Measurements from ENCODE around the gene XNDC1N. TPM values are rescaled to one million over a fixed set of nuclear protein-coding genes. Genes with fewer than 3 reads are reported as not detected.
A peak's percentile ranks its signal among the peaks of the same experiment; 100 is the strongest.

The XNDC1N gene, protein sequence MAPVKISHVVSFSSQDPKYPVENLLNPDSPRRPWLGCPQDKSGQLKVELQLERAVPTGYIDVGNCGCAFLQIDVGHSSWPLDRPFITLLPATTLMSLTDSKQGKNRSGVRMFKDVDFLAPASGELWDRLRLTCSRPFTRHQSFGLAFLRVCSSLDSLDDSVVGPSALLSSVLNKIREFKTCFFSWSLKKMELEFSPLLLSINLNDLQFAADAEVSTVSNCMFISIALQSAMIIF
- 2.7 TPM for total RNA-seq
- long read RNA-seq, partial matches to known transcripts: 0 of 3 reads
- long read RNA-seq, other reads (novel, unspliced or antisense): 3 of 3 reads

DNA sequence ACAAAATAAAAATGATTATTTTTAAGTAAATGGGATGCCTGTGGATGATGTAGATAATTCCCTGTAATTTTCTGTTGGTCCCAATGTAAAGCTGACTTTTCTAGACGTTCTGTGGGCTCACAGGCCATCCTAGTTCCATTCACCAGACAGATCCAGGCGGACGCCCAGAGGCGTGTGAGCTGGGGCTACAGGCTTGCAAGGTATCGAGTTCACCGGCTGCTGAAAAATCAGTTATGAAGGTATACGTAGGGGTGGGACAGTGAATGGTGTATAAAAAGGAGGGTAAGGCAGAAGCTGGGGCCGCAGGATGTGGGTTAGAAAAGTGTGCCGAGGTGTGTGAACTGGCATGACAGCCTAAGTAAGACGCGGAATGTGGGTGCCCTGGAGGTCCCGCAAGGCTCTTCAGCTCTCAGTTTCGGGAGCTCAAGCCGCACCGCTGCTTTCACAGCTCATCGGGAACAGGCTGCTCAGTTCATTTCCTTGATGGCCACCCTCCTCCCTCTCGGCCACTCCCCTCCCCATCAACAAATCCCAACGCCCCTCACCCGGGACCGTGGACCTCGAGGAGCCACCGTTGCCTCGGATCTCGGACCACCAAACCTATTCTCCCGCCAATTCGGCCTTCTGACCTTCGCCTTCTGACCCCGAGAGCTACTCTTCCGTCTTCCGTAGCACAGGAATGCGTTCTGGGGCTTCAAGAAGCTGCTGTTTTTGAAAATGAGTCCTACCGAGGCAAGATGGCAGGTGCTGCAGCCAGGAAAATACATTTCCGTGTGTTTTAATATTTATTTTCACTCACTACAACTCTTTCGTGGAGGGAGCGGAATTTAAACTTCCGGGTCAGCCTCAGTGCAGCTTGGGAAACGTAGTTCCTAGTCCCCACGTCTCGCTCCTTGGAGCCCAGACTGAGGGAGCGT, at the start of gene XNDC1N:
TSS of gene XNDC1N (minus strand) at position 775 of the 917 bp plus-strand sequence. CDS start 5,241 bp downstream, outside the sequence.
- DNase-seq (peak; percentile 58), ATAC-seq (ENCODE audit: poor library complexity) (peak; percentile 95)
- intact Hi-C loops (cut with DNase I): no loop called here

DNA sequence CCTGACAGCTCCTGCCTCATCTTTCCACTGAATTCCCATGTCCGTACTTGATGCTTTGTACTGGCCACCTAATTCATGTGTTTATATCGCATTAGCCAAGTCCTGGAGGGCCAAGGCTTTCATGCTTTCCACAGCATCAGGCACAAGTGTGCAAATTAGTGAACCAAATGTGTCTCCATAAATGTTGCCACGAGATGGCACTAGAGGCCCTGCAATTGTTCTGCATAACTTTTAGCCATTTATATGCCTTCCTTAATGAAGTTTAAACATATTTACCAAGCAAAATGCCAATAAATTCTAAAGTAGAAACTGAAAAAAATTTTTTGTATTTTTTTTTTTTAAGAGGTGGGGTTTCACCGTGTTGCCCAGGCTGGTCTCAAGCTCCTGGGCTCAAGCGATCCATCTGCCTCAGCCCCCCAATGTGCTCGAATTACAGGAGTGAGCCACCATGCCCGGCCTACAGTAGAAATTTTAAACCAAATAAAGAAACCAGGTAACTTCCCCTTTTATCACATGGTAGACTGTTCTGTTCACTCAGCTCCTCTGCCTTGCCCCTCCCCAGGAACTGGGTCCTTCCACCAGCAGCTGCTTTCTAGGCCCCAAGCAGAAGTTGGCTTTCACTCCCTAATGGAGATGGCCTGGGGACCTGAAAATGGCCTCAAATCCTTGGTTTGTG, 49.5 kb upstream of the XNDC1N start:
- ATAC-seq (ENCODE audit: poor library complexity) (peak; percentile 85), DNase-seq (no peak)
- intact Hi-C loops (cut with DNase I): loop anchor here (5.0 kb wide), 2 partner anchors 114 to 169 kb away; no protein-coding TSS in a partner anchor

DNA sequence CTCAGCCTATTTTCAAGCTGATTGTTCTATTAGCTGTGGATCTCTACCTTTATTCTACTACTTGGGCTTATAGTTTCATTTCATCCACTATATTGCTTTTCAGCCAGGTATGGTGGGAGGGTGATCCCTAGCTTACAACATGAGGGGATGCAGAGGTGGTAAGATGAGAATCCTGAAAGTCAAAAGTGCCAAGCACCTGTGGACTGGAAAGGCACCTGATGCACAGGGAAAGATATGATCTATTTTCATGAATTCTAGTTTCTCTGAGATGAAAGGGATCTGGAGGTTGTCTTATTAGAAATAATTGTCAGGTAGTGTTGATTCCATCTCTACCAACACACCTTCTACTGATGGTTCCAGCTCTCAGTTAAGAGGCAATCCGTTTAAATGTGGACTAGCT, 48.7 kb upstream of the XNDC1N start:
- intact Hi-C loops (cut with DNase I): loop anchor here (5.0 kb wide), 2 partner anchors 115 to 170 kb away; no protein-coding TSS in a partner anchor
- ATAC-seq (ENCODE audit: poor library complexity) (no peak), DNase-seq (no peak)

DNA sequence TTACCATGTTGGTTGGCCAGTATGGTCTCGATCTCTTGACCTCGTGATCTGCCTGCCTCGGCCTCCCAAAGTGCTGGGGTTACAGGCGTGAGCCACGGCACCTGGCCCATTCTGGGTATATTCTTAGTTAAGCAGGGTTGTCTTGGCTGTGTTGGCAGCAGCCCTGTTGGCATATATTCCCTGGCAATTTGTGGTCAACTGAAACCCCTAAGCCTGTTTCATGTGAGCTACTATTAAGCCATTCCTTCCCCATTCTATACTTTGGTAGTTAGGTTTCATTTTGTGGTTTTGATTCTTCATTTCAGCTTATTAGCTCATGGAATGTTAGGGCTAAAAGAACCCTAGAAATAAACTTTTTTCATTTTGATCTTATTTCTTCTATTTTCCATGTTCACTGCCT, 48.2 kb upstream of the XNDC1N start:
- ATAC-seq (ENCODE audit: poor library complexity) (no peak), DNase-seq (no peak)
- intact Hi-C loops (cut with DNase I): loop anchor here (5.0 kb wide), 2 partner anchors 116 to 171 kb away; no protein-coding TSS in a partner anchor

DNA sequence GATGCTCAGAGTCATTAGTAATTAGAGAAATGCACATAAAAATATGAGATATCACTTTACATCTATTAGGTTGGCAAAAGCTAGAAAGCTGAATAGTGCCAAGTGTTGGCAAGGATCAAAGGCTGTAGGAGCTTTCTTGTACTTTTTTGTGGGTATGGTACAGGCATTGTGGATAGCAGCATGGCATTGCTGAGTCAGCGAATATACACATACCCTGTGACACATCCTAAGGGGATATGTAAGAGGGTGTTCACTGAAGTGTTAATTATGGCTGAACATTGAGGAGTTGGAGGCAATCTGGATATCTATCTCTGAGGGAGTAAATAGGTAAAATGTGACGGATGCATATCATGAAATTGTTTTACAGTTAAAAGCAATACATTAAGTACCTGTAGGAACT, 43.3 kb upstream of the XNDC1N start:
- intact Hi-C loops (cut with DNase I): no loop called here
- DNase-seq (no peak), ATAC-seq (ENCODE audit: poor library complexity) (no peak)

GRCh38 chr11:71964641-71965040, 36.2 kb upstream of the XNDC1N start:
- DNase-seq (no peak), ATAC-seq (ENCODE audit: poor library complexity) (no peak)
- intact Hi-C loops (cut with DNase I): no loop called here

DNA sequence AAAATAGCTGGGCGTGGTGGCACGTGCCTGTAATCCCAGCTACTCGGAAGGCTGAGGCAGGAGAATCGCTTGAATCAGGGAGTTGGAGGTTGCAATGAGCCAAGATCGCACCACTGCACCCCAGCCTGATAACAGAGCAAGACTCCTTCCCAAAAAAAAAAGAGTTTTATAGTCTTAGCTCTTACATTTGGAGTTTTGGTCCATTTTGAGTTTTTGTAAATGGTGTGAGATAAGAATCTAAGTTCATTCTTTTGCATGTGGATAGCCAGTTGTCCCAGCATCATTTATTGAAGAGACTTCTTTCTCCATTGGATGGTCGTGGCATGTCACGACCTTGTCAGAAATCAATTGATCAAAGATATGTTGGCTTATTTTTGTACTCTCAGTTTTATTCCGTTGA, 35.1 kb upstream of the XNDC1N start:
- ATAC-seq (ENCODE audit: poor library complexity): no peak
- DNase-seq: no peak
- intact Hi-C loops (cut with DNase I): no loop called here

- ATAC-seq (ENCODE audit: poor library complexity) (no peak), DNase-seq (no peak)
- intact Hi-C loops (cut with DNase I): no loop called here
Measured at GRCh38 chr11:71962428-71963038, 34.1 kb upstream of the XNDC1N start.

DNA sequence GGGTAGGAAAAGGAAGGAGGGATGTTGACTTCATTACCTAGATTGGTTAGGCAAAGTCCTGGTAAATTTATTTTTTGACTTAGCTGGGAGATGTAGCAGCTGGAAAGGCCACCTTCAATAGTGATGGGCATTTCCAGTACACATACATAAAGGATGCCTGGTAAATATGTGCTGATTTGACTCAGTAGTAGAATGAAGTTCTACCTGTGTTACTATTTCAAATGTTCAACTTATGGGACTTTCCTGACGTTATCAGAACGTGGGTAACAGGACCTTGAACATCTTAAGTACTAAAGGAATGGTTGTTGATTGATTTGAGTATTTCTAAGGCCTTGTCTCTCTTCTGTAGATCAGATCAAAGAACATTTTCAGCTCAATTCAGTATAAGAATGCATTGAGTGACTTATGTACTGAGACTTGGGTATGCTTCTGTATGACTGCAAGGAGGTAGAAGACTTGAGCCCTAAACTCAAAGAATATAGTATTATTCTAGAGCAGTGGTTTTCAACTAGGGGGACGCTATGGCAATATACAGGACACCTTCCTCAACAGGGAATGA, 27.6 kb upstream of the XNDC1N start:
- intact Hi-C loops (cut with DNase I): no loop called here
- DNase-seq: no peak
- ATAC-seq (ENCODE audit: poor library complexity): no peak

DNA sequence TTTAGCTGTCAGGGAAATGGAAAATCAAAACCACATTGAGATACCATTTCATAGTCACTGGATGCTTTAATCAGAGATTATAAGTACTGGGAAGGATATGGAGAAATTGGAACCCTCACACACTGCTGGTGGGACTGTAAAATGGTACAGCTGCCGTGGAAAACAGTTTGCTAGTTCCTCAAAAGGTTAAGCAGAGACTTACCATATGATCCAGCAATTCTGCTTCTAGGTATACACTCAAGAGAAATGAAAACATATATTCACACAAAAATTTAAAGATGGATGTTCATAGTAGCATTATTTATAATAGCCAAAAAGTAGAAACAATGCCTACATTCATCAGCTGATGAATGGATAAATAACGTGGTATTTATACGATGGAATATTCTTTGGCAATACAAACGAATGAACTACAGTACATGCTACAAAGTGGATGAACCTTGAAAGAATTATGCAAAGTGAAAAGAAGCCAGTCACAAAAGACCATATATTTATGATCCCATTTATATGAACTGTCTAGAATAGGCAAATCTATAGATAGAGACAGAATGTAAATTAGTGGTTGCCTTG, 23.4 kb upstream of the XNDC1N start:
- ATAC-seq (ENCODE audit: poor library complexity) (no peak), DNase-seq (no peak)
- intact Hi-C loops (cut with DNase I): no loop called here

GRCh38 chr11:71949034-71949433, 20.6 kb upstream of the XNDC1N start:
- ATAC-seq (ENCODE audit: poor library complexity): no peak
- intact Hi-C loops (cut with DNase I): no loop called here
- no peak for DNase-seq

GRCh38 chr11:71948314-71949027, 20.1 kb upstream of the XNDC1N start:
- intact Hi-C loops (cut with DNase I): no loop called here
- DNase-seq: no peak
- peak; percentile 52 for ATAC-seq (ENCODE audit: poor library complexity)

- intact Hi-C loops (cut with DNase I): no loop called here
- ATAC-seq (ENCODE audit: poor library complexity) (no peak), DNase-seq (no peak)
Measured at GRCh38 chr11:71947498-71947897, 19.1 kb upstream of the XNDC1N start.

DNA sequence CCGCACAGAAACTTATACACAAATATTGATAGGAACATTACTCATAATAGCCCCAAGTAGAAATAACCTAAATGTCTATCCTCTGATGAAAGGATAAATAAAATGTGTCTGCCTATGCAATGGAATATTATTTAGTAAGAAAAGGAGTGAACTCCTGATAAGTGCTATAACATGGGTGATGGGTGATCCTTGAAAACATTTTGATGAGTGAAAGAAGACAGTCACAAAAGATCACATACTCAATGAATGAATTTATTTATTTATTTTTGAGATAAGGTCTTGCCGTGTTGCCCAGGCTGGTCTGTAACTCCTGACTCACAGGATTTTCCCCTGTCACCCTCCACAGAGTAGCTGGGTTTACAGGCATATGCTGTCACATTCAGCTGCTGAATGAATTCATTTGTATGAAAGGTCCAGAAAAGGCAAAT, 17.8 kb upstream of the XNDC1N start:
- no peak for ATAC-seq (ENCODE audit: poor library complexity)
- DNase-seq: no peak
- intact Hi-C loops (cut with DNase I): no loop called here

DNA sequence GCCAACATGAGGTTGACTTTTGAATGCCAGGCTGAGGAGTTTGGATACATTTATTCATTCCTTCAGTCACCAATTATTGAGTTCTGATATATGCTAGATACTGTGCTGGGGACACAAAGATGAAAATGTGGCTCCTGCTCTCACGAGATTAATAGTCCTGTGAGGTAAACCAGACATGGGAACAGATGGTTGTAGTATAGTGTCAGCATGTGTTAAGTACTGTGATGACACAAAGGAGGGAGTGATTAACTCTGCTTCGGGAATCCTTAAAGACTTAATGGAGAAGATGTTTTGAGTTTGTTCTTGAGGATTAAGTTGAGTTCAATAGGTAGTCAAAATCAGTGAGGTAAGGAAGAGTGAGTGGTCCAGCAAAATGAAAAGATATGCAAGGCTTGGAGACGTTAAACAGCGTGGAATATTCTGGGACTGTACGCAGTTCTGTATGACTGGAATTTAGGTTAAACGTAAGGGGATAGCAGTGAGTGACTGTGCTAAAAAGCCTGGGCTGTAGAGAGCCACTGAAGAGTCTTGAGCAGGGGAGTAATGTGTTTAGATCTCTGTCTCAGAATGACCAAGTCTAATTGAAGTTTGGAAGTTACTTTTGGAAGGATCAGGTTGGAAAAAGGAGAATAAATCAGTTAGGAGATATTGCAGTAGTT, 12.3 kb upstream of the XNDC1N start:
- intact Hi-C loops (cut with DNase I): no loop called here
- ATAC-seq (ENCODE audit: poor library complexity): no peak
- no peak for DNase-seq

DNA sequence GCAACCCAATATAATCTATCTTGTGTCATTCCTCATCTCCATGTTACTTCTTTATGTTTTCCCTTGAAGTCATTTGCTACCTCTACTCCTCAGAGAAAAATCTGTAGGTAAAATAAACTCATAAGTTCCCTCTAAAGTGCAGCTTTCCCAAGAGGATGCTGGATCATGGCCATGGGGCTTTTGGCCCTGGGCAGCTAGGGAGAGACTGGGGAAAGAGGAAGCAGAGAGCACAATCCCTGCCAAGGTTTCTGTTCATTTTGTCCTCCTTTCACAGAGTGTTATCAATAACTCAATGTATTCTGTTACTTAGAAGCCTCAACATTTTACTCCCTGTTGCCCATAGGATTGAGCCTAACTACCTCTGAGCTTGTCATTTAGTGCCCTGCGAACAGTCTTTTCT, 9.4 kb upstream of the XNDC1N start:
- DNase-seq: no peak
- peak; percentile 42 for ATAC-seq (ENCODE audit: poor library complexity)
- intact Hi-C loops (cut with DNase I): no loop called here

- intact Hi-C loops (cut with DNase I): no loop called here
- ATAC-seq (ENCODE audit: poor library complexity) (no peak), DNase-seq (no peak)
Measured at GRCh38 chr11:71936825-71937224, 8.4 kb upstream of the XNDC1N start.

All from Right ventricle myocardium superior (tissue), 1 donor.